ENCODE measurements around the gene ANKRD45.
"Not testable (repeated sequence)": the region's sequence is repeated elsewhere in the genome, so short reads cannot be mapped to it uniquely, and the experiment has no call there.

ANKRD45 gene

GRCh38 chr1:173572201-173572873 lies 97.3 kb downstream of the ANKRD45 start:
- no peak for DNase-seq (ENCODE audit: low spot score)

- DNase-seq (ENCODE audit: low spot score) = no peak
Observed at GRCh38 chr1:173570370-173571007, 99.2 kb downstream of the ANKRD45 start.

- DNase-seq (ENCODE audit: low spot score) = no peak
Observed at GRCh38 chr1:173568483-173568882, 101.2 kb downstream of the ANKRD45 start.

- not testable (repeated sequence) for DNase-seq (ENCODE audit: low spot score)
Observed at GRCh38 chr1:173563846-173564245, 105.8 kb downstream of the ANKRD45 start.

- no peak for DNase-seq (ENCODE audit: low spot score)
Observed at GRCh38 chr1:173562813-173563212, 106.8 kb downstream of the ANKRD45 start.

GRCh38 chr1:173561263-173561662 lies 108.4 kb downstream of the ANKRD45 start:
- no peak for DNase-seq (ENCODE audit: low spot score)

- DNase-seq (ENCODE audit: low spot score) = no peak
Observed at GRCh38 chr1:173560285-173560880, 109.3 kb downstream of the ANKRD45 start.
